ENCODE results near the gene HABP2.

HABP2 gene

DNA sequence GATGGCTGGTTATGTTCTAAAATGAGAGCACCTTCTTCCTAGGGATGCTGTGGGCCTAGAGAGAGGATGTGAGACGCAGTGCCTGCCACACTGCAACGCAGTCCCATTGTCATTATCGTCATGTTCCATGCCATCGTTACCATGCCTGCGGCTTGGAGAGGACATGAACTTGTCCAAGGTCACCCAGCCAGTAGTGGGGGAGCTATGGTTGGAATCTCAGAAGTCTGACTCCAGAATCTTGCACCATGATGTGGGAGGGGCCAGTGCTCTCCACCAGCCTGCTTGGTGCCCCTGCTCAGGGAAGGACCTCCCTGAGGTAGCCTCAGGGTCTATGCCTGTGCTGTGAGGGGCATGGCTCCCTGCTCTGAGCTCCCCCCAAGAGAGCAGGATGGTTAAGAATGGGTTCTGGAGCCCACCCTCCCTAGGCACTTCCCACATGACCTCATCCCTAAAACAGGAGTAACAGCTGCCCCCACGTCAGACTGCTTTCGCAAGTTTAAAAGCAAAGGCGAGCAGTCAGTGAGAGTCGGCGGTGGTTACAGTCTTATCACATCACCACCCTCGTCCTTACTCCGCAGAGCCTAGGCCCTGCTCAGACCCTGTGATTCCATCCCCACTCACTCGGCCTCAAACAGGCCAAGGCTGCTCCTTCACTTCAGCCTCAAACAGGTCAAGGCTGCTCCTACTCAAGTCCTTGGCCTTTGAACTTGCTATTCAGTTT, 50.4 kb downstream of the HABP2 start:
- Histone ChIP-seq H3K27me3 (ENCODE audit: insufficient read depth, low read length) (no peaks in the 10 kb centered on the region), H2AFZ (ENCODE audit: low read depth, low read length) (no peak overlapping the region), H3K36me3 (ENCODE audit: insufficient read depth, low read length) (no peaks in the 10 kb centered on the region), H3K4me3 (ENCODE audit: low read length) (no peak overlapping the region), H3K4me1 (ENCODE audit: insufficient read depth, low read length) (peaks cover 4% of the 10 kb centered on the region), H3K9me3 (ENCODE audit: low read length) (peaks cover 7% of the 10 kb centered on the region)

DNA sequence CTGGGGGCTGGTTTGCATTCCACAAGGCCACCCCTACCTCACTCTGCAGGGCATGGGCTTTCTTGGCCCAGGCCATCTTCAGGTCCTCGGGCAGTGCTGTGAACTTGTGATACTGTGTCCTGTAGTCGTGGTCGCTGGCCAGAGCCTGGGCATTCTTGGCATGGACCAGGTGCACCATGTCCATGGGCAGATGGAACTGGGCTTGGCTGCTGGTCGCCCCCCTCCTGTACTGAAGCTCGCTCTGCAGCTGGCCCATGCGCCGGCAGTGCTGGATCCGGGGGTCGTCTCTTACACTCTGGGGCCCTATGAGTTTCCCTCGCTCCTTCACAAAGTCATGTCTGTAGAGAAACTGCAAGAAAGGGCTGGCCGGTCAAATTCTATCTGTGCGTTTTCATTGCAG, 51.7 kb downstream of the HABP2 start:
- no peaks in the 10 kb centered on the region for H3K27me3 ChIP-seq (ENCODE audit: insufficient read depth, low read length)
- H2AFZ ChIP-seq (ENCODE audit: low read depth, low read length): no peak overlapping the region
- H3K4me1 ChIP-seq (ENCODE audit: insufficient read depth, low read length): peaks cover 7% of the 10 kb centered on the region
- H3K4me3 ChIP-seq (ENCODE audit: low read length): no peak overlapping the region
- H3K36me3 ChIP-seq (ENCODE audit: insufficient read depth, low read length): no peaks in the 10 kb centered on the region
- peaks cover 7% of the 10 kb centered on the region for H3K9me3 ChIP-seq (ENCODE audit: low read length)

DNA sequence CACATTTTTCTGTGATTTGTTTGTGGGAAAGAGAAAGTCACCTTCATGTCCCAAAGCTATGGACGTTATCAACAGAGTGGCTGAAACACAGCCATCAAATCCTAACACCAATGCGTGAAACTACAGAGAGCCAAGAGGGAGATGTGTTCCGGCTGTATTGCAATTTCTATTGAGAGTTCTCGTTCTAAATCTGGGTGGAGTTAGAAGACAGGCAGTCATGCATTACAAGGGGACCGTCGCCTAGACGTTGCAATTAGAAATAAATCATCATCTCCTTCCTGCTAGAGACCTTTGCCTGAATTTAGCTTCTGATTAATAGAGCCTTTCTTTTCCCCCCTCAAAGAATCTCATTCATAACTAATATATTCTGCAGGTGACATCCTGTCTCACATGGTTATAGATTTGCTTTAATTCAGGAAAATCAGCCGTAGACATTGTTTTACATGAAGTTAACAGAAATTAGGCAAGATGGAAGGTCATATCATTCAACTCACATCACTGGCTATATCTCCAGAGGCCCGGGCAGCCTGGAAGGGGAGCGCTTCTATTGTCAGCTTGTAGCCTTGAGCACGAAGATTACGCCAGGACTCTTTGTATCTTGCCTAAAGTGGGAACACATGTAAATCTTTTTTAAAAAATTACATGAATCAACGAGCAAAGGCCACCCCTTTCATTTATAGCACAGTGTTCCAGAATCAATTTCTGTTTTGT, 52.6 kb downstream of the HABP2 start:
- Histone ChIP-seq H3K27me3 (ENCODE audit: insufficient read depth, low read length) (no peaks in the 10 kb centered on the region), H3K9me3 (ENCODE audit: low read length) (peaks cover 7% of the 10 kb centered on the region), H3K4me3 (ENCODE audit: low read length) (no peak overlapping the region), H3K4me1 (ENCODE audit: insufficient read depth, low read length) (peaks cover 11% of the 10 kb centered on the region), H2AFZ (ENCODE audit: low read depth, low read length) (no peak overlapping the region), H3K36me3 (ENCODE audit: insufficient read depth, low read length) (no peaks in the 10 kb centered on the region)

DNA sequence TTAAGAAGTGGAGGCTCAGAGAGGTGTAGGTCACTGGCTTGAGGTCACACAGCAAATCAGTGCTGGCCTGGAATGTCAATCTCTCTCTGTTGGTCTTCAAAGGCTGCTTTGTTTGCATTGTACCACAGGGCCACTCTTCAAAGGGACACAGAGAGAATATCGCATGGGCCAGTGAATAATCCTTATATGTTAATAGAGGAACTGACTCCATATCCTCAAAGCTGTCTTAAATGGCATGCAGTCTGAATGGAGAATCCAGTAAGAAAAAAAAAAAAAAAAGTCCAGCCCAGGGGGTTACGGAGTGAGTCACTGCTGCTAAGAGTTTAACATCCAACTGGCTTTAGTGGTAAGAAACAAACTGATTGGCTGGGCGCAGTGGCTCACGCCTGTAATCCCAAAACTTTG, 56.9 kb downstream of the HABP2 start:
- no peak overlapping the region for H3K4me3 ChIP-seq (ENCODE audit: low read length)
- peaks cover 35% of the 10 kb centered on the region for H3K4me1 ChIP-seq (ENCODE audit: insufficient read depth, low read length)
- no peaks in the 10 kb centered on the region for H3K9me3 ChIP-seq (ENCODE audit: low read length)
- H3K27me3 ChIP-seq (ENCODE audit: insufficient read depth, low read length): no peaks in the 10 kb centered on the region
- no peak overlapping the region for H2AFZ ChIP-seq (ENCODE audit: low read depth, low read length)
- H3K36me3 ChIP-seq (ENCODE audit: insufficient read depth, low read length): no peaks in the 10 kb centered on the region

DNA sequence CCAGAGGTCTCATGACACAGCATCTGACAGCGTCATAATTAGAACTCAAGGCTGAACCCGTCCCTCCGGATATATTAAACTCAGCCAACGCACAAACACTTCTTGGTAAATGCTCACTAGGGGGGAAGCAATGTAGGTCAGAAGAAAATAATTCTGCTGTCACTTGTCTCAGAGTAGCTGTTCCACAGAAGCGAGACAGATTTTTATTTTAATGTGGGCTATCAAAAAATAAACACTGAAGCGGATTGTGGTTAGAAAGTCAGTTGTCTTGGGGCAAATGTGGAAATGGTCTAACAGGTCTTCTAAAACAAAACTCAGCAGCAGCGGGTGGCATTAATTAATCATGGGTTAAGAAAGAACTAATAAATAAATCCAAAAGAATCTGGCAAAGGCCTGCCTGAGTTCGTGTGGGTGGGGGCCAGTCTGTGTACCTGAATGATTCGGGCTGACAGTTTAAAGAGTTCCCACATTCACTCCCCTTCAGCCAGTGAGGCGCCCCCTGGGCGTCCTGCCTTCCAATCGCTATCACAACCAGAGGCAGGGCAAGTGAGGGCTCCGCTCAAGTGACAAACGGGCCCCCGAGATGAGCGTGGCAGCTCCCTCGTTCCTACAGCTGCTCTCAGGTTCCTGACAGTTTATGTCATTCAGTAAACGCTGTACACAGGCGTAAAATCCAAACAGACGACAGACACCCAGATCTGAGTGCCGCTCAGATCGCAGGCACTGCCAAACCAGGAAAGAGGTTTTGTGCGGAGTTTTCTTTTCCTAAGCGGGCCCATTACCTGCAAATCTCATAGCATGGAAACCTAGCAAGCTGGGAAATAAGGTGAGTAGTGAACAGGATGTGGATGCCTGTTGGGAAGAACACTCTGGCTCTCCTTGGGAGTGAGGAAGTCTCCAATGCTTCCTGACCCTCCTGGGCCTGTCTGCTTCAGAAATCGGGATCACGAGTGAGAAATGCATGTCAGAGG, 58.1 kb downstream of the HABP2 start:
- Histone ChIP-seq H3K4me1 (ENCODE audit: insufficient read depth, low read length) (peaks cover 40% of the 10 kb centered on the region), H3K36me3 (ENCODE audit: insufficient read depth, low read length) (no peaks in the 10 kb centered on the region), H3K4me3 (ENCODE audit: low read length) (no peak overlapping the region), H2AFZ (ENCODE audit: low read depth, low read length) (no peak overlapping the region), H3K9me3 (ENCODE audit: low read length) (no peaks in the 10 kb centered on the region), H3K27me3 (ENCODE audit: insufficient read depth, low read length) (no peaks in the 10 kb centered on the region)

DNA sequence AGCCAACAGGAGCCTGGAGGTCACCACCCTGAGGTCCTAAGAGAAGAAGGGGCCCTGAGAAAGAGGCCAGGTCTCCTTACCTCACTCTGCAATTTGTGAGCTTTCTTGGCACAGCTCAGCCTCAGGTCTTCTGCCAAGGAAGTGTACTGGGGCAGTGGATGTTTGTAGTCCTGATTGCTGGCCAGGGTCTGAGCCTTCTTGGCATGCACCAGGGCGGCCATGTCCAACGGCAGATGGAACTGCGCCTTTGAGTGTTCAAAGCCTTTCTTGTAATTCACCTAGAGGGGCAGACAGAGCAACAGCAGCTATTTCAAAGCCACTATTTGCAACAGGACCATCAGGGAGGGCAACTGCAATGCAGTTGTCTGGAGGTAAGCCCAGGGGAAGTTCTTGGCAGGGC, 59.3 kb downstream of the HABP2 start:
- Histone ChIP-seq H3K4me1 (ENCODE audit: insufficient read depth, low read length) (peaks cover 48% of the 10 kb centered on the region), H3K9me3 (ENCODE audit: low read length) (no peaks in the 10 kb centered on the region), H2AFZ (ENCODE audit: low read depth, low read length) (no peak overlapping the region), H3K4me3 (ENCODE audit: low read length) (no peak overlapping the region), H3K36me3 (ENCODE audit: insufficient read depth, low read length) (no peaks in the 10 kb centered on the region), H3K27me3 (ENCODE audit: insufficient read depth, low read length) (no peaks in the 10 kb centered on the region)

DNA sequence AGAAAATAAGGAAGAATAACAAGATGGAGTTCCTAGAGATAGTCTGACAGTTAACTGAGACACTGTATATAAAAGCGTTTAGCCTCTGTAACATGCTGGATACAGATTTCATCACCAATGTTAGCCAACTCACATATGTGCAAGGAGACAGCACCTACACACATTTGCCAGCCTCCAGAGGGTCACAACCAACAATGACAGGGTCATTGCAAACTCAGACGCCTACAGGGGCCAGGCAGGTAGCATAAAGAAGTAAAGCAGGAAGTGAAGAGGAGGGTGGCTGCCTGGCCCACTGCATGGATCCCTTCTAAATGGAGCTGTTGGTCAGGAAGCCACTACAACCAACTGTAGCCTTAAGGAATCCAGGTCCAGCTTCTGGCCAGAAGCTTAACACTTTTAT, 60.6 kb downstream of the HABP2 start:
- Histone ChIP-seq H2AFZ (ENCODE audit: low read depth, low read length) (no peak overlapping the region), H3K27me3 (ENCODE audit: insufficient read depth, low read length) (no peaks in the 10 kb centered on the region), H3K9me3 (ENCODE audit: low read length) (no peaks in the 10 kb centered on the region), H3K4me3 (ENCODE audit: low read length) (no peak overlapping the region), H3K4me1 (ENCODE audit: insufficient read depth, low read length) (peaks cover 51% of the 10 kb centered on the region), H3K36me3 (ENCODE audit: insufficient read depth, low read length) (no peaks in the 10 kb centered on the region)

DNA sequence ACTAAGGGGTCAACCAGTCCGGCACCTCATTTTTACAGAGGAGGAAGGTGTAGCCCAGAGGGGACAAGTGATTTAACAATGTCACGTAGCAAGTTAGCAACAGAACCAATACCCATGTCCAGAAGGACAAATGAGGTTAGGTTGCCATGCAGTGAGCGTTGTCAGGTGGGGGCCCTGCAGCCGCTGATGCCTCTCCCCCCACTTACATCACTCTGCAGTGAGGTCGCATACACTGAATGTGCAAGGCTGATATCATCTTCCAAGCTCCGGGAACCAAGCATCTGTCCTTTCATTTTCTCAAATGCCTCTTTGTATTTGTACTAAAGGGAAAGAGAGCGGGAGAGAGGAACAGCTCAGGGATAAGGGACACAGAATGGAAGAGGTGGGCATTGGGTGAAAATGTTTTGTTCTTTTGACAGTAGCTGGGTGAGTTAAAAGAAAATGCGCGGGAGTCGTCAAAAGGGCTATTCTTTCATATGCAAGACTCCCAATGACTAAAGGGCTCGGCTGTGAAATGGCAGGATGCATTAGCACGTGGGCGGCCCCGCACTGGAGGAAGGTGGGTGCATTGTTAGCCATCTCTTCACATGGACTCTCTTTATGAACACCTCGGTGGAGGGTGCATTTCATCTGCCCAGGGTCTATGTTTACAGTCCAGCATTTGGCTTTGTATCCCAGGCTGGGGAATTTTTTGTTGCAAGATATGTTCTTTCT, 61.3 kb downstream of the HABP2 start:
- Histone ChIP-seq H2AFZ (ENCODE audit: low read depth, low read length) (no peak overlapping the region), H3K9me3 (ENCODE audit: low read length) (no peaks in the 10 kb centered on the region), H3K4me3 (ENCODE audit: low read length) (no peak overlapping the region), H3K36me3 (ENCODE audit: insufficient read depth, low read length) (no peaks in the 10 kb centered on the region), H3K4me1 (ENCODE audit: insufficient read depth, low read length) (peaks cover 51% of the 10 kb centered on the region), H3K27me3 (ENCODE audit: insufficient read depth, low read length) (no peaks in the 10 kb centered on the region)

DNA sequence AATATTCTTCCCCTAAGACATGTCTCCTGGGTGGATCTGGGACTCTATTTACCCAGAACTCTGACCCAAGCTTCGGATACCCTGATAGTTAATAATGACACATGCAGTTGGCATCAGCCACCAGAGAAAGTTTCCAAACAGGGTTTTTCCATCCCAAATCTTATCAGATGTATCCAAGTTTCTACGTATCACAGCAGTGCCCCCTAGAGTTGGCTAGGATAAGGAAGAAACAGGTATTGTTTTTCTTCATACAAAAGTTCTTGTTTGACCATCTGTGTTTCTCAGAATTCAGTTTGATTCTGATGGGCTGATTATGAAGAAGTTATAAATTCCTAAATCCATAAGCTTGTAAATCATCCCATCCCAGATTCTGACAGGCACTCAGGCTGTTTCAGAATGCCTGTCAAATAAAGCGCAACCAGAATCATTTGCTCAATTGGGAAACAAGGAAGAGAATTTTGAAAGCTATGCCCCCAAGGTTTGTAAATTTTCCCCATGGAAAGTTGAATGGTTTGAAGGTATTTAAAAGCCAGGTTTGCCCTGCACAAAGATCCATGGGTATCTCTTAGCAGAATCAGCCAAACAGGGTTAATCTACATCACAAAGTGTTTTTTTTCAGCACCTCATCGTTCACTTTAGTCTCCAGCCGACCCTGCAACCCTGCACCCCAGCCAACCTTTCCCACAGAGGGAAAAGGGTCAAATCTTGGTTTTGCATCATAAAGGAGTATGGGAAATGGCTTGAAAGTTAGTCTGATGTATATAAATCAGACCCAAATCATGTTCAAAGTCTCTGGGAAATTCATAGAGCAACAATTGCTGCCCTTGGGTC, 63.6 kb downstream of the HABP2 start:
- Histone ChIP-seq H3K4me3 (ENCODE audit: low read length) (no peak overlapping the region), H3K9me3 (ENCODE audit: low read length) (no peaks in the 10 kb centered on the region), H3K36me3 (ENCODE audit: insufficient read depth, low read length) (no peaks in the 10 kb centered on the region), H3K27me3 (ENCODE audit: insufficient read depth, low read length) (no peaks in the 10 kb centered on the region), H3K4me1 (ENCODE audit: insufficient read depth, low read length) (peaks cover 51% of the 10 kb centered on the region), H2AFZ (ENCODE audit: low read depth, low read length) (no peak overlapping the region)

DNA sequence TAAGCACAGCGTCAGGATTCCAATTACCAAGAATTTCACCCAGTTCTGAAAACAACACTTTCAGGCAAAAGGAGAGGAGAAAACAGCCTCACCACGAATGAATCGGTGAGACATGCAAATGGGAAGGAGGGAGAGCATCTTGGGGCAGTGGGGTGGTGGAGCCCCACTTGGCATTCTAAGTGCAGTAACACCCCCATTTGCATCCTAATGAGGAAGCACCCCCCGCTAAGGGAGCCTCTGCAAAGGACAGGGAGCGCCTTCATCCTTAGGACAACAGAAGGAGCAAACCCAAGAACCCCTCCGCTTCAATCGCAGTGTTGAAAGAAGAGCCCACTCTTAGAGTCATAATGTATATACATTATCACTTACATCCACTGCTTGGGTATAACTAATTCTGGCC, 64.2 kb downstream of the HABP2 start:
- Histone ChIP-seq H2AFZ (ENCODE audit: low read depth, low read length) (no peak overlapping the region), H3K4me1 (ENCODE audit: insufficient read depth, low read length) (peaks cover 51% of the 10 kb centered on the region)

DNA sequence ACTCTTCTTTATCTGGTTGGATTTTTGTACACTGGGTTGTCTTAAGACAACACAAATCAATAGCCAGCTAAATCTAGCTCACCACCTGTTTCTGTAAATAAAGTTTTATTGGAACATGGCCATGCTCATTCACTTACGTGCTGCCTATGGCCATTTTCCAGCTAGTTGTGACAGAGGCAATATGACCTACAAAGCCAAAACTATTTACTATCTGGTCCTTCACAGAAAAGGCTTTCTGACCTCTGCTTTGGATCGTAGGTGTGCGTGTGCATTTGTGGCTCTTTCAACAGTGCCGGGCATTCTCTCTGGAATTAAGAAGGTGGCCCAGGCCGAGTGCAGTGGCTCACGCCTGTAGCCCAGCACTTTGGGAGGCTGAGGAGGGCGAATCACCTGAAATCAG, 65.5 kb downstream of the HABP2 start:
- H3K4me1 ChIP-seq (ENCODE audit: insufficient read depth, low read length): peaks cover 47% of the 10 kb centered on the region
- no peak overlapping the region for H2AFZ ChIP-seq (ENCODE audit: low read depth, low read length)
- H3K9me3 ChIP-seq (ENCODE audit: low read length): no peaks in the 10 kb centered on the region
- no peaks in the 10 kb centered on the region for H3K36me3 ChIP-seq (ENCODE audit: insufficient read depth, low read length)
- H3K4me3 ChIP-seq (ENCODE audit: low read length): no peak overlapping the region
- peaks cover 4% of the 10 kb centered on the region for H3K27me3 ChIP-seq (ENCODE audit: insufficient read depth, low read length)

More for the DNA sequence above, 64.2 kb downstream of the HABP2 start:
- H3K9me3 ChIP-seq (ENCODE audit: low read length): no peaks in the 10 kb centered on the region
- no peaks in the 10 kb centered on the region for H3K27me3 ChIP-seq (ENCODE audit: insufficient read depth, low read length)
- no peaks in the 10 kb centered on the region for H3K36me3 ChIP-seq (ENCODE audit: insufficient read depth, low read length)
- H3K4me3 ChIP-seq (ENCODE audit: low read length): no peak overlapping the region

DNA sequence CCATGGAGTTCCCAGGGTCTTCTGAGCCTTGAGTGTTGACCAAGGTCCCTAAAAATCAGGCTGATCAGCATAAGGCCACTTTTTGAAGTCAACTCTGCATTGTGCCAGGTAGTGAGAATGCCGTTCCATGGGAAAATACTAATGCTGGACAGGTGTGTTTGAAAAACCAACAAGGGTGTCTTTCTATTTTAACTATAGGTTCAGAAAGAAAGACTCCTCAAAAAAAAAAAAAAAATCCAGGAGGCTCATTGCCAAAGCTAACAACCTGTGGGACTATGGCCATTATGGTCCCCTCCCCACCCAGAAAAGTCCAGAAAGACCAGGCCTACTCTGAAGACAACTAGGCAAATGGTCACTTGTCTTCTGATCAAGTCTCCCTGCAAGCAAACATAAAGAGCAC, 66.5 kb downstream of the HABP2 start:
- Histone ChIP-seq H3K27me3 (ENCODE audit: insufficient read depth, low read length) (peaks cover 7% of the 10 kb centered on the region), H3K36me3 (ENCODE audit: insufficient read depth, low read length) (no peaks in the 10 kb centered on the region)

More for the DNA sequence above, 66.5 kb downstream of the HABP2 start:
- Histone ChIP-seq H3K9me3 (ENCODE audit: low read length) (no peaks in the 10 kb centered on the region), H3K4me1 (ENCODE audit: insufficient read depth, low read length) (peaks cover 37% of the 10 kb centered on the region), H2AFZ (ENCODE audit: low read depth, low read length) (no peak overlapping the region), H3K4me3 (ENCODE audit: low read length) (no peak overlapping the region)

All from neuron (in vitro differentiated cells).